ENCODE data around the gene FAM89B. TPM values are rescaled to one million over a fixed set of nuclear protein-coding genes. Genes with fewer than 3 reads are reported as not detected.

The FAM89B gene
- total and polyA plus RNA-seq, 4 donors, result 49.5 to 83.4 (median 65.9) TPM

DNA sequence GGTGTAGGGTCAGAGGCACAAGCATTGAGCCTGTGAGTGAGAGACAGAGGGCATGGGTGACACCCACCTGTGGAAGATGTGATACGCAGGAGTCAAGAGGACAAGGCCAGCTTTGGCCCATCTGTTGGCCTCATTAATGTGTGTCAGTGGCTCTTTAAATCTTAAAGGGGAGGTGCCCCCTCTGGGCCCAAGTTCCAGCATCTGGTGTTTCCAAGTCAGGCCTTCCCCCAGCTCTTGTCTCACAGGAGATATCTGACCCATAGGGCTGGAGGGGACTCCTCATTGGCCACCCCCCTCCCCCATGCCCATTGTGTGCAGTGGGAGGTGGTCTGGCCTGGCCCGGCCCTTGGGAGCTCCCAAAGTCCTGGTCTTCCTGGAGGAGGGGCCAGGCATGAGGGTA, 14.3 kb downstream of the FAM89B start:
- 50 to 64% methylated on average over 2 of the region's 2 CpGs for WGBS, 2 donors
- H3K36me3 ChIP-seq (ENCODE audit: control insufficient read depth in 1 of 2, insufficient read depth in 2 of 2, low read length in 1 of 2), result peaks cover 2 to 10% of the 10 kb centered on the region in 2 donors
- intact Hi-C loops (cut with DNase I), result no loop called here
- no peak overlapping the region for H3K4me3 ChIP-seq (ENCODE audit: low read length in 2 of 2)
- DNase-seq, result no peak
- ATAC-seq (ENCODE audit: low FRiP score), result peak; percentile 17
- no peaks in the 10 kb centered on the region for H3K27me3 ChIP-seq (ENCODE audit: control insufficient read depth in 1 of 2, insufficient read depth in 2 of 2, low read length in 1 of 2)
- no peaks in the 10 kb centered on the region for H3K9me3 ChIP-seq (ENCODE audit: control insufficient read depth, low read length)
- H3K4me1 ChIP-seq (ENCODE audit: control insufficient read depth in 1 of 2, insufficient read depth in 2 of 2, low read length in 2 of 2), result peaks cover 0 to 2% of the 10 kb centered on the region in 2 donors
- peak overlapping the region in 1 of 2 donors; percentile 50 for H3K27ac ChIP-seq (ENCODE audit: low read depth in 1 of 2, low read length in 2 of 2)

DNA sequence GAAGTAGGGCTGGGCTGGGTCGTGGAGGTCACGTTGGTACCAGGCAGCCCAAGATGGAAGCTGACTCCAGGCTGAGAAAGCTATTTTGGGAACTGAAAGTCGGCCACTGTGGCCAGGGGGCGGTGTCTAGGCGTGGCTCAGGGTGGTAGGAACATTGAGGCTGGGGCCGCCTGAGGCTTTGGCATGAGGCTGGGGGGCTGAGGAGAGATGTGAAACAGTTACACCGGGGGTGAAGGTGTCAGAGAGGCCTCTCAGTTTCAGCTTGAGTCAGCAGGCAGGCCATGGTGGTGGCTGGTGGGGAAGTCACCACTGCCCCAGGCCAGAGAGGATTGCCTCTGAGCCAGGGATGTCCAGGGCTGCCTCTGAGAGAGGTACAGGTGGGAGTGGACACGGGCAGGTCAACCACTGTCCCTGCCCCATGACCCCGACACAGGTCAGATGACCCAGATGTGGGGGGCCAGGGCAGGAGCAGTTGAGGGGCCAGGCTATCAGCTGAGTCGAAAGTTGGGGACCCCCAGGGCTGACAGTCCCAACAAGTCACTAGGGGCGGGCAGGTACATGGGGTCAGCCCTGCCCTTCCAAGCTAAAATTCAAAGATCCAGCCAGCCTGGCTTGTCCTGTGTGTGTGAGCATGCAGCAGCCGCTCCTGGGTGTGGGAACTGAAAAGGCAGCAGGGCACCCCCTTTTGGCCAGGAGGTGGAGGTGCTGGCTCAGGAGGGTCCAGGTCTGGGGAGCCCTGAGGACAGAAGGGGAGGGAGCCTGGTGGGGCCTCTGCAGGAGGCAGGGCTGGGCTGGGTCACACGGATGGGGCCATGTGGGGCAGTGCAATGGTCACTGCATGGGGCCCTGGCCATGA, 16.1 kb downstream of the FAM89B start:
- intact Hi-C loops (cut with DNase I), result no loop called here
- Histone ChIP-seq H3K4me1 (ENCODE audit: control insufficient read depth in 1 of 2, insufficient read depth in 2 of 2, low read length in 2 of 2) (peaks cover 0 to 2% of the 10 kb centered on the region in 2 donors), H3K27me3 (ENCODE audit: control insufficient read depth in 1 of 2, insufficient read depth in 2 of 2, low read length in 1 of 2) (no peaks in the 10 kb centered on the region), H3K9me3 (ENCODE audit: control insufficient read depth, low read length) (no peaks in the 10 kb centered on the region), H3K27ac (ENCODE audit: low read depth in 1 of 2, low read length in 2 of 2) (peak overlapping the region; percentile 1 to 72), H3K36me3 (ENCODE audit: control insufficient read depth in 1 of 2, insufficient read depth in 2 of 2, low read length in 1 of 2) (peaks cover 0 to 8% of the 10 kb centered on the region in 2 donors), H3K4me3 (ENCODE audit: low read length in 2 of 2) (no peak overlapping the region)
- DNase-seq (peak; percentile 80 to 83), ATAC-seq (ENCODE audit: low FRiP score) (no peak)
- 38 to 45% methylated on average over 13 of the region's 13 CpGs for WGBS, 2 donors

DNA sequence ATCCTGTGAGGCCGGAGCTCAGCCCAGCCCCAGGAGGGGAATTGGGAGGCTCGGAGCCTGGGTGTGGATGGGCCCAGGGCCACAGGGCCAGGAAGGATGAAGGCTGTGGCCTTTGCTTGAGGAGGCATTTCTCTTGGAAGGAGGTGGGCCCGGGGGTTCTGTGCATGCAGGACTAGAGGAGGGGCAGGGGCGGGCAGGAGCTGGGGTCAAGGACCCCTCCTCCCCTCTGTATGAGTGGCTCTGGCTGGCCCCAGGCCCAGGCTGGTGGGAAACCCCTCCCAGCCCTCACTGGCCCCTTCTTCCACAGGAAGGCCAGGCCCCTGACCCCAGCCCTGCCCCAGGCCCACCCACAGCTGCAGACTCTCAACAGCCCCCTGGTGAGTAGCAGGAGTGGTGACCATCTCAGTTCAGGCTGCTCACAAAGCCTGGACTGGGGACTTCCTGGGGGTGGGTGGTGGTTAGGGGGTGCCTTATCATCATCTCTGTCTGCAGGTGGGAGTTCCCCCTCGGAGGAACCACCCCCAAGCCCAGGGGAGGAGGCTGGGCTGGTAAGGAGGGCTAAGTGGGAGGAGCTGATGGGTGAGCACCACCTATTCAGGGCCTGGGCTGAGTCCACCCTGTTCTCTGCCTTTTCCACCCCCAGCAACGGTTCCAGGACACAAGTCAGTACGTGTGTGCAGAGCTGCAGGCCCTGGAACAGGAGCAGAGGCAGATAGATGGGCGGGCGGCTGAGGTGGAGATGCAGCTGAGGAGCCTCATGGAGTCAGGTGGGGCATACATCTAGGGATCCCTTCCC, 17.3 kb downstream of the FAM89B start:
- WGBS, 2 donors, result 68 to 71% methylated on average over 9 of the region's 9 CpGs

DNA sequence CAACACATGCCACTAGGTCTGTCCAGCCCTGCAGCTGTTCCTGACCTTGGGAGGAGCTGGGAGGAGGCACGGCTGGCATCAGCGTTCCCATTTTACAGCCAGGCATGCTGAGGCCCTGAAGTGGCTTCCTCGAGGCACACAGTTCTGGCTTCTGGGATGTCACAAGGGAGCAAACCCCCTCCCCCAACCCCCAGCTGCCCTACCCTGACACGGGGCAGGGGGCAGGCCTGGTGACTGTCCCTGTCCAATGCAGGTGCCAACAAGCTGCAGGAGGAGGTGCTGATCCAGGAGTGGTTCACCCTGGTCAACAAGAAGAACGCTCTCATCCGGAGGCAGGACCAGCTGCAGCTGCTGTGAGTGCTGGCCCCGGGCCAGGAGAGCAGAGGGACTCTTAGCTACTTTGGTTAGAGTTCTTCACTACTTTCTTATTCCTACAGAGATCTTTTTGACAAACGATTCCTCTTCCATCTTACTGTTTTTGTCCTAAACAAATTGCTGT, 18.0 kb downstream of the FAM89B start:
- WGBS, 2 donors, result 50 to 52% methylated on average over 8 of the region's 8 CpGs
- peaks cover 0 to 6% of the 10 kb centered on the region in 2 donors for H3K36me3 ChIP-seq (ENCODE audit: control insufficient read depth in 1 of 2, insufficient read depth in 2 of 2, low read length in 1 of 2)

More for the DNA sequence above, 17.3 kb downstream of the FAM89B start:
- Histone ChIP-seq H3K27ac (ENCODE audit: low read depth in 1 of 2, low read length in 2 of 2) (no peak overlapping the region), H3K9me3 (ENCODE audit: control insufficient read depth, low read length) (no peaks in the 10 kb centered on the region), H3K4me1 (ENCODE audit: control insufficient read depth in 1 of 2, insufficient read depth in 2 of 2, low read length in 2 of 2) (peaks cover 0 to 2% of the 10 kb centered on the region in 2 donors), H3K4me3 (ENCODE audit: low read length in 2 of 2) (no peak overlapping the region), H3K36me3 (ENCODE audit: control insufficient read depth in 1 of 2, insufficient read depth in 2 of 2, low read length in 1 of 2) (peaks cover 0 to 6% of the 10 kb centered on the region in 2 donors), H3K27me3 (ENCODE audit: control insufficient read depth in 1 of 2, insufficient read depth in 2 of 2, low read length in 1 of 2) (no peaks in the 10 kb centered on the region)
- DNase-seq (no peak), ATAC-seq (ENCODE audit: low FRiP score) (no peak)
- intact Hi-C loops (cut with DNase I), result loop anchor here in 1 of 2 donors (5.0 kb wide), 1 partner anchor 47 kb away; no protein-coding TSS in a partner anchor

DNA sequence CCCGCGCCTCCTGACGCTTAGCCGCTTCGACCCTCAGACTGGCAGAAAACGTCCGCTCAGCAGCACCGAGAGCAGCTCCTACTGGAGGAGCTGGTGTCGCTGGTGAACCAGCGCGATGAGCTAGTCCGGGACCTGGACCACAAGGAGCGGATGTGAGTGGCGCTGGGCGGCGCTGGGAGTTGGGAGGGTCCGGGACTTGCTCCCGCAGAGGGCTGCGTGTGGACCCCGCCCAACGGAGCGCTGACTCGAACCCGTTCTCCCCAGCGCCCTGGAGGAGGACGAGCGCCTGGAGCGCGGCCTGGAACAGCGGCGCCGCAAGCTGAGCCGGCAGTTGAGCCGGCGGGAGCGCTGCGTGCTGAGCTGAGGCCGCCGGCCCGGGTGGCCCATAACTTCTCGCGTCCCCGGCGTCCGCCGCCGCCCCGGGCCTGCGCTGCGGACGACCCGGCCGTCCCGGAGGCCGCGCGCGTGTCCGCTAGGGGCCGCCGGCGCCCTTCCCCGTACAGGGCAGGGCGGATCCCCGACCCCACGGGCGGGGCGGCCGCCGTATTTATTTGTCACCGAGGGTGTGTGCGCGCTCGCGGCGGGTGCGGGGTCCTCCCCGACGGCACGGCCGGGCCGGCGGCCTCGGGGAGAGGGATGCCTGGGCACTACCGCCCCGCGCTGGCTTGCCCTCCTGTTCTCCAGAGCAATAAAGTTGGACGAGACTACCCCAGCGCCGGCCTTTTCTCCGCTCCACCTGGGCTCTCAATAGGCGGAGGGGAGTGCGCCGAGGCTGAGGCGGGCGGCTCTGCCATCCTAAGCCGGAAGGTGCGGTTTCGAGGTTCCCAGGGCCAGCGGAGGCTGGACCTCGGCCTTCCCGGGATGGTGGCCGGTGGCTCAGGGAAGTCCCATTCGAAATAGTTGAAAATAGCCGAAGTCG, 19.9 kb downstream of the FAM89B start:
- H3K27ac ChIP-seq (ENCODE audit: low read depth in 1 of 2, low read length in 2 of 2), result no peak overlapping the region
- ATAC-seq (ENCODE audit: low FRiP score), result peak; percentile 16
- H3K4me3 ChIP-seq (ENCODE audit: low read length in 2 of 2), result no peak overlapping the region
- H3K36me3 ChIP-seq (ENCODE audit: control insufficient read depth in 1 of 2, insufficient read depth in 2 of 2, low read length in 1 of 2), result peaks cover 0 to 6% of the 10 kb centered on the region in 2 donors
- intact Hi-C loops (cut with DNase I), result loop anchor here (2.0 to 5.0 kb wide), 2 partner anchors 15 to 50 kb away; partner anchors contain the start of gene EHBP1L1 (in 1 of the 2)
- DNase-seq, result peak in 1 of 2 donors; percentile 80
- no peaks in the 10 kb centered on the region for H3K27me3 ChIP-seq (ENCODE audit: control insufficient read depth in 1 of 2, insufficient read depth in 2 of 2, low read length in 1 of 2)
- no peaks in the 10 kb centered on the region for H3K9me3 ChIP-seq (ENCODE audit: control insufficient read depth, low read length)
- 80 to 81% methylated on average over 79 to 106 of the region's 106 CpGs for WGBS, 2 donors
- H3K4me1 ChIP-seq (ENCODE audit: control insufficient read depth in 1 of 2, insufficient read depth in 2 of 2, low read length in 2 of 2), result peaks cover 0 to 2% of the 10 kb centered on the region in 2 donors

More for the DNA sequence above, 18.0 kb downstream of the FAM89B start:
- Histone ChIP-seq H3K27ac (ENCODE audit: low read depth in 1 of 2, low read length in 2 of 2) (no peak overlapping the region), H3K9me3 (ENCODE audit: control insufficient read depth, low read length) (no peaks in the 10 kb centered on the region), H3K27me3 (ENCODE audit: control insufficient read depth in 1 of 2, insufficient read depth in 2 of 2, low read length in 1 of 2) (no peaks in the 10 kb centered on the region), H3K4me1 (ENCODE audit: control insufficient read depth in 1 of 2, insufficient read depth in 2 of 2, low read length in 2 of 2) (peaks cover 0 to 2% of the 10 kb centered on the region in 2 donors), H3K4me3 (ENCODE audit: low read length in 2 of 2) (no peak overlapping the region)
- no peak for DNase-seq
- intact Hi-C loops (cut with DNase I), result loop anchor here in 1 of 2 donors (5.0 kb wide), 1 partner anchor 48 kb away; no protein-coding TSS in a partner anchor
- ATAC-seq (ENCODE audit: low FRiP score), result no peak

DNA sequence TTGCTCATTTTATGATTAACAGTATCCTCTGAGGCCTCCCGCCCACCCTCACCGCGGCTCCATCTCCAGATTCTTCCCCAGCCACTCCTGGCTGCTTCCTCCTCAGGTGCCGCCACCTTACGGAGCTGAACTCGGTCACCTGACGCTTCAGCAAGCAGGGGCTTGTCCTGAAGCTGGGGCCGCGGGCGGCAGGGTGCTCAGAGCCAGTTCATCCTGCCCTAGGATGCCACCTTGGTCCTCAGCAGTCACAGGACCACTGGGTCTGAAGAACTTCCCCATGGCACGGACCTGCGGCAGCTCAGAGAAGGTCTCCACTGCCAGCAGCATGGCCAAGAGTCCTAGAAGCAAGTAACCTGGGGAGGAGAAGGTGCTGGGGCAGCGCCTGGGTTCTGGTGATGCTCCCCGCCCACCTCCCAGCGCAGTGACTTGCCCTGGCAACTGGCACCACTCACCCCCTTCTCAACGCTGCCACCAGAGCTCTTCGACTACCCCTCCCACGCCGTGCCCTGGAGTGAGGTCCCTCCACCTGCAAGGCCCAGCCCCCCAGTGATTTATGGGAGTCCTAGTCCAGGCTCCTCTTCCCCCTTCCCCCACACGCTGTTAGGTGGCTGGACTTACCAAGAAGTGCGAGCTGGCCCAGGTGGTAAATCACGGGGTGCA, 20.6 kb downstream of the FAM89B start:
- Histone ChIP-seq H3K27ac (ENCODE audit: low read depth in 1 of 2, low read length in 2 of 2) (no peak overlapping the region), H3K4me3 (ENCODE audit: low read length in 2 of 2) (no peak overlapping the region), H3K36me3 (ENCODE audit: control insufficient read depth in 1 of 2, insufficient read depth in 2 of 2, low read length in 1 of 2) (peaks cover 0 to 6% of the 10 kb centered on the region in 2 donors), H3K9me3 (ENCODE audit: control insufficient read depth, low read length) (no peaks in the 10 kb centered on the region), H3K4me1 (ENCODE audit: control insufficient read depth in 1 of 2, insufficient read depth in 2 of 2, low read length in 2 of 2) (no peaks in the 10 kb centered on the region), H3K27me3 (ENCODE audit: control insufficient read depth in 1 of 2, insufficient read depth in 2 of 2, low read length in 1 of 2) (no peaks in the 10 kb centered on the region)
- DNase-seq, result no peak
- no peak for ATAC-seq (ENCODE audit: low FRiP score)
- WGBS, 2 donors, result 81 to 82% methylated on average over 22 of the region's 22 CpGs
- intact Hi-C loops (cut with DNase I), result loop anchor here (2.0 to 5.0 kb wide), 2 partner anchors 16 to 51 kb away; partner anchors contain the start of gene EHBP1L1 (in 1 of the 2)

DNA sequence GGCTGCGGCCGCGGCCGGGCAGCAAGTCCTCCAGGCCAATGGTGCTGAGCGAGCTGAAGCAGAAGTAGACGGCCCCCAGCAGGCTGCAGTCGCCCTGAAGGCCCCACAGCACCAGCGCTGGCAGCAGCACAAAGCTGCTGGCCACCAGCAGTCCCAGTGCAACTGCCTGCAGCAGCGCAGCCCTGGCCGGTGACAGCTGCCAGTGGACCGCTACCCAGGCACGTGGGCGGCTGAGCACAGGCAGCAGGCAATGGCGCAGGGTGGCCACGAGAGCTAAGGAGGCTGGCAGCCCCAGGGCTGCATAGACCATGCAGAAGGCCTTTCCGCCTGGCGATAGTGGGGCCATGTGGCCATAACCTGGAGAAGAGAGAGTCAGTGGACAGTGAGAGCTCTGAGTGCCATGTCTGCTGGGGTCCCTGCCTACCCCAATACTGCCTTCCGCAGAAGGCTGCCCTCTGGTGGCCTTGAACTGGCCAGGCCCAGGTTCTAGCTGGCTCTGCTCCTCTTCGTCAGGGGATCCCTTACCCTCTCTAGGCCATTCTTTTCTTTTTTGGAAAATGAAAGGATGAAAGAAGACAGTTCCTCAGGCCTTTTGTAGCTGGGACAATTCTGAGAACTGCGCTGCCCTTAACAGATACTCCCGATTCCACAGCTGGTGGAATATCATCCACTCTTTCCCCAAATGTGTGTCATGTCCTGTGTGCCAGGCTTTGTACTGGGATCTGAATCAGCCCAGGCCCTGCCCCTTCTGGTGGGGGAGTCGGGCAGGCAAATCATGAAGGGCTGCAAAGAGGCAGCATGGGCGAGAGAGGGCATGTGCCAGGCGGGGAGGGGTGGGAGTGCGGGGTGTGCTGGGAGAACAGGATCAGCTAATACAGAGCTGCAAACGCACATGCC, 21.4 kb downstream of the FAM89B start:
- no peak overlapping the region for H3K4me3 ChIP-seq (ENCODE audit: low read length in 2 of 2)
- H3K9me3 ChIP-seq (ENCODE audit: control insufficient read depth, low read length), result no peaks in the 10 kb centered on the region
- peaks cover 0 to 6% of the 10 kb centered on the region in 2 donors for H3K36me3 ChIP-seq (ENCODE audit: control insufficient read depth in 1 of 2, insufficient read depth in 2 of 2, low read length in 1 of 2)
- DNase-seq (peak; percentile 75 to 83), ATAC-seq (ENCODE audit: low FRiP score) (peak; percentile 62)
- WGBS, 2 donors, result 53 to 55% methylated on average over 26 of the region's 26 CpGs
- H3K4me1 ChIP-seq (ENCODE audit: control insufficient read depth in 1 of 2, insufficient read depth in 2 of 2, low read length in 2 of 2), result no peaks in the 10 kb centered on the region
- no peak overlapping the region for H3K27ac ChIP-seq (ENCODE audit: low read depth in 1 of 2, low read length in 2 of 2)
- no peaks in the 10 kb centered on the region for H3K27me3 ChIP-seq (ENCODE audit: control insufficient read depth in 1 of 2, insufficient read depth in 2 of 2, low read length in 1 of 2)
- intact Hi-C loops (cut with DNase I), result loop anchor here (2.0 to 5.0 kb wide), 2 partner anchors 17 to 51 kb away; partner anchors contain the start of gene EHBP1L1 (in 1 of the 2)
